ENCODE results near the gene ZNF391.

DNA sequence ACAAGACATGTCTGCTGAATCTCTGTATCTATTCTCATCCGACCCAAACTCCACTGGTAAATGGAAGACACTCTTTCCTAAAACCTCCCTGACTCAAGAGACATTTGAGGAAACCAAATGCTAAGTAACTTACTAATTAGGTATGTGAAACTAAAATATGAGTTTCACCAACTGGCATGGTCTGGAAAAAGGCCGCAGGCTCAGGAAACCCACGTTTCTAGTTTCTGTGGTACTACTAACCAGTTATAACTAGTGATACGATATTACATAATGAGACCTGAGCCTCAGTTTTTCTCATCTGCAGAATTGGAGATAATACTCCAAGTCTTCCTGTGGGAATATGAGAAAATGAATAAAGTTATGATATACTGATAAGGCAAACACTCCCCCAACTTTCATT is 39.9 kb downstream of the ZNF391 start:
- no peak for TF ChIP-seq CTCF (conservative IDR thresholded peaks at IDR 0.05; ENCODE audit: low read depth, low read length)
- TF ChIP-seq RFX5 (IDR thresholded peaks at IDR 0.05; ENCODE audit: low read depth, low read length), result no peak
- TF ChIP-seq POLR2A (IDR thresholded peaks at IDR 0.05; ENCODE audit: low read depth, low read length), result no peak
- TF ChIP-seq, protein P1, sequence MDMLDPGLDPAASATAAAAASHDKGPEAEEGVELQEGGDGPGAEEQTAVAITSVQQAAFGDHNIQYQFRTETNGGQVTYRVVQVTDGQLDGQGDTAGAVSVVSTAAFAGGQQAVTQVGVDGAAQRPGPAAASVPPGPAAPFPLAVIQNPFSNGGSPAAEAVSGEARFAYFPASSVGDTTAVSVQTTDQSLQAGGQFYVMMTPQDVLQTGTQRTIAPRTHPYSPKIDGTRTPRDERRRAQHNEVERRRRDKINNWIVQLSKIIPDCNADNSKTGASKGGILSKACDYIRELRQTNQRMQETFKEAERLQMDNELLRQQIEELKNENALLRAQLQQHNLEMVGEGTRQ (IDR thresholded peaks at IDR 0.05; ENCODE audit: low read depth, low read length), result no peak
- TF ChIP-seq RCOR1 (IDR thresholded peaks at IDR 0.05; ENCODE audit: insufficient replicate concordance, low read length), result no peak
- TF ChIP-seq CHD1 (IDR thresholded peaks at IDR 0.05; ENCODE audit: low read depth, low read length), result no peak
- no peak for TF ChIP-seq MAFK (IDR thresholded peaks at IDR 0.05; ENCODE audit: low read depth, low read length)
